K562 (cell line): Measurements from ENCODE around the gene STK32C. TPM values are rescaled to one million over a fixed set of nuclear protein-coding genes. Genes with fewer than 3 reads are reported as not detected.

Source experiments
- CREB3 ChIP-seq: fragments of 450-650 bp; conservative IDR thresholded peaks from 2 replicates; pipeline ENCODE4 v1.6.1; 2016; ENCODE audit warnings: missing genetic modification characterization, low read depth, mild to moderate bottlenecking, missing compliant biosample characterization, moderate library complexity
- E2F8 ChIP-seq: fragments of 450-650 bp; IDR thresholded peaks from 2 replicates; pipeline ENCODE4 v1.7.1; 2018; ENCODE audit warnings: mild to moderate bottlenecking, low read depth; ENCODE audit not compliant: partially characterized antibody
- GABPB1 ChIP-seq: sonication (generic); formaldehyde crosslinking; IDR thresholded peaks from 2 replicates; pipeline ENCODE4 v1.8.0; 2022; ENCODE audit warnings: mild to moderate bottlenecking, missing genetic modification reagents
- GTF2B ChIP-seq: IDR thresholded peaks from 2 replicates; pipeline ENCODE4 v1.6.1; 2011; ENCODE audit not compliant: insufficient read length; ENCODE audit errors: extremely low read depth
- HDAC2 ChIP-seq: fragments of 450-650 bp; IDR thresholded peaks from 2 replicates; pipeline ENCODE4 v1.6.1; 2016; ENCODE audit warnings: mild to moderate bottlenecking
- MEIS2 ChIP-seq: fragments of 450-650 bp; IDR thresholded peaks from 2 replicates; pipeline ENCODE4 v1.6.1; 2014; ENCODE audit warnings: mild to moderate bottlenecking; ENCODE audit not compliant: partially characterized antibody
- MITF ChIP-seq: IDR thresholded peaks from 2 replicates; pipeline ENCODE4 v1.6.1; 2014; ENCODE audit warnings: antibody characterized with exemption
- NCOA4 ChIP-seq: fragments of 450-650 bp; IDR thresholded peaks from 2 replicates; pipeline ENCODE4 v1.6.1; 2018; ENCODE audit warnings: mild to moderate bottlenecking; ENCODE audit not compliant: partially characterized antibody
- SIRT6 ChIP-seq: IDR thresholded peaks from one replicate; pipeline ENCODE4 v1.6.1; 2012; ENCODE audit warnings: low read depth, mild to moderate bottlenecking, control low read depth, inconsistent platforms, low read length, moderate library complexity
- SMARCE1 ChIP-seq: fragments of 450-650 bp; IDR thresholded peaks from 2 replicates; pipeline ENCODE4 v1.7.1; 2016; ENCODE audit warnings: mild to moderate bottlenecking
- SNAPC5 ChIP-seq: fragments of 250-450 bp; sonication (Bioruptor Pico); IDR thresholded peaks from 2 replicates; pipeline ENCODE4 v1.8.0; 2021; ENCODE audit warnings: moderate library complexity, mild to moderate bottlenecking, inconsistent platforms
- STAG1 ChIP-seq: sonication (generic); formaldehyde crosslinking; IDR thresholded peaks from 2 replicates; pipeline ENCODE4 v1.5.0; 2020; ENCODE audit warnings: missing genetic modification reagents, borderline replicate concordance
- SUPT5H ChIP-seq: fragments of 450-650 bp; IDR thresholded peaks from 2 replicates; pipeline ENCODE4 v1.6.1; 2016
- THAP12 ChIP-seq: fragments of 250-450 bp; sonication (Bioruptor Pico); IDR thresholded peaks from 2 replicates; pipeline ENCODE4 v1.9.0; 2021; ENCODE audit warnings: mild to moderate bottlenecking, inconsistent platforms
- XRCC5 ChIP-seq: fragments of 200-400 bp; formaldehyde crosslinking; IDR thresholded peaks from 2 replicates; pipeline ENCODE4 v1.6.1; 2017; ENCODE audit warnings: low read depth, mild to moderate bottlenecking, low read length
- ZBED1 ChIP-seq: IDR thresholded peaks from 2 replicates; pipeline ENCODE4 v1.6.1; 2014
- ZBTB2 ChIP-seq: fragments of 450-650 bp; IDR thresholded peaks from 2 replicates; pipeline ENCODE4 v1.6.1; 2016; ENCODE audit warnings: antibody characterized with exemption
- polyA plus RNA-seq, 8 experiments: library from polyadenylated mRNA; depleted of rRNA in 4 of 8; stranded (reverse) in 5 of 8; unstranded in 3 of 8; fragments of >200 nt; fragmentation: Nextera tagmentation in 2 of 8; fragmentation: Illumina TruSeq in 1 of 8; extraction: Ambion mirVana in 2 of 8; extraction: Trizol in 1 of 8; gene quantifications; 2 replicates each; pipeline versions ENCODE4 v1.2.1 to v1.2.3, GENCODE V29; 2011 to 2014; ENCODE audit warnings: inconsistent platforms in 1 of 8, missing spikeins in 1 of 8
- total RNA-seq, 7 experiments: library from RNA; depleted of rRNA in 6 of 7; stranded (reverse); fragments of >200 nt in 6 of 7; fragmentation: Illumina TruSeq in 2 of 7; extraction: Trizol in 2 of 7; gene quantifications; 2 replicates each; pipeline versions ENCODE4 v1.2.1 to v1.2.3, GENCODE V29; 2011 to 2021; ENCODE audit warnings: low replicate concordance in 1 of 7

The STK32C gene
- total and polyA plus RNA-seq, 9 of the 15 experiments (the other 6 are each of a cell fraction or from before 2014, with no cell fraction given) = 1.5 to 20.9 (median 6.5) TPM

- TF ChIP-seq GTF2B = no peak
- TF ChIP-seq SMARCE1 = no peak
- no peak for TF ChIP-seq THAP12 (CRISPR knock-in tag)
- TF ChIP-seq ZBED1 = no peak
- no peak for TF ChIP-seq XRCC5
- TF ChIP-seq STAG1 (CRISPR knock-in tag) = no peak
- TF ChIP-seq SNAPC5 = no peak
- peak; percentile 66 for TF ChIP-seq SUPT5H
- TF ChIP-seq GABPB1 (CRISPR knock-in tag) = no peak
- TF ChIP-seq ZBTB2 = peak; percentile 98
- no peak for TF ChIP-seq MITF
- TF ChIP-seq NCOA4 = no peak
- TF ChIP-seq E2F8 = no peak
- TF ChIP-seq SIRT6 = no peak
- no peak for TF ChIP-seq CREB3 (tag)
- peak; percentile 97 for TF ChIP-seq MEIS2
- no peak for TF ChIP-seq HDAC2
These were observed 24.1 kb upstream of the STK32C start, which contains the start of gene LRRC27 (continued) for GRCh38 chr10:132331601-132332432.
